ENCODE results near the gene LCP2. TPM values are rescaled to one million over a fixed set of nuclear protein-coding genes. Genes with fewer than 3 reads are reported as not detected.
A peak's percentile ranks its signal among the peaks of the same experiment; 100 is the strongest.

The LCP2 gene
- total and polyA plus RNA-seq, 2 of the 4 experiments (the other 2 are of a cell fraction) = not detected

GRCh38 chr5:170211575-170212334 is 85.8 kb downstream of the LCP2 start:
- Histone ChIP-seq H4K91ac (ENCODE audit: insufficient read depth, low read depth, low read length) (no peak overlapping the region), H3K4me3 (ENCODE audit: insufficient read depth, low read depth, low read length) (no peak overlapping the region), H3K36me3 (ENCODE audit: control insufficient read depth, insufficient read depth, low read length) (no peaks in the 10 kb centered on the region), H2AK9ac (replicated peaks; ENCODE audit: low read depth, low read length, poor library complexity) (no peak overlapping the region), H3K4me2 (ENCODE audit: low read depth, low read length) (no peak overlapping the region), H2BK20ac (ENCODE audit: low read depth, low read length) (no peak overlapping the region), H2AFZ (replicated peaks; ENCODE audit: low read length, poor library complexity) (no peak overlapping the region), H3K56ac (ENCODE audit: extremely low read depth, insufficient read depth, low read length) (no peak overlapping the region), H4K20me1 (ENCODE audit: insufficient read depth, low read length) (no peaks in the 10 kb centered on the region), H3K4me1 (ENCODE audit: control insufficient read depth, insufficient read depth, low read length) (no peaks in the 10 kb centered on the region), H2AK5ac (ENCODE audit: low read depth, low read length) (no peak overlapping the region), H3K79me1 (ENCODE audit: low read depth in 1 of 2, low read length in 2 of 2) (no peaks in the 10 kb centered on the region), H4K8ac (ENCODE audit: low read depth in 2 of 2, low read length in 2 of 2) (no peak overlapping the region), H2BK15ac (ENCODE audit: low read depth, low read length) (no peak overlapping the region), H3K27ac (ENCODE audit: insufficient read depth, low read length) (no peak overlapping the region), H4K5ac (ENCODE audit: low read depth, low read length) (no peak overlapping the region), H3K27me3 (ENCODE audit: control insufficient read depth, insufficient read depth, low read length) (no peaks in the 10 kb centered on the region), H2BK5ac (ENCODE audit: low read depth, low read length, poor library complexity, severe bottlenecking) (no peak overlapping the region), H3K23ac (ENCODE audit: low read depth, low read length) (no peak overlapping the region), H3K4ac (ENCODE audit: low read depth, low read length) (no peak overlapping the region), H3K18ac (ENCODE audit: low read depth, low read length) (no peak overlapping the region), H3K9ac (ENCODE audit: low read depth, low read length) (no peak overlapping the region), H2BK120ac (ENCODE audit: low read depth, low read length) (no peak overlapping the region), H3K9me3 (ENCODE audit: control insufficient read depth, insufficient read depth, low read length) (no peaks in the 10 kb centered on the region), H3K14ac (replicated peaks; ENCODE audit: low read depth, low read length) (no peak overlapping the region), H3K9me1 (ENCODE audit: insufficient read depth, low read length) (no peaks in the 10 kb centered on the region)
- dilution Hi-C loops (cut with HindIII; ENCODE audit: low sequenced_read_pairs, unreplicated experiment) (no loop called here), in situ Hi-C loops (cut with MboI; ENCODE audit: low sequenced_read_pairs) (no loop called here), intact Hi-C loops (cut with micrococcal nuclease) (no loop called here)
- POLR2A ChIA-PET (ENCODE audit: unreplicated experiment) = no interaction called here
- no CpG with 5 or more reads among the region's 1 CpG for WGBS, 2 experiments (ENCODE audit: extremely low coverage in 2 of 2, insufficient read length in 1 of 2)
- ATAC-seq (ENCODE audit: low read depth) (no peak), DNase-seq (no peak)
- CTCF ChIA-PET = interaction anchor here (1.1 kb wide), 1 partner anchor 14 kb away, joined by 3 read pairs; no protein-coding TSS in a partner anchor
- TF ChIP-seq CEBPB (IDR thresholded peaks at IDR 0.05; ENCODE audit: low read depth, low read length) = peak; percentile 37; the same call in 1 of the 2 replicates
- no peak for TF ChIP-seq POLR2A (IDR thresholded peaks at IDR 0.05; ENCODE audit: low read depth, low read length)
- TF ChIP-seq FOS (IDR thresholded peaks at IDR 0.05; ENCODE audit: low read depth, low read length) = no peak
- TF ChIP-seq NFE2L2 (IDR thresholded peaks at IDR 0.05; ENCODE audit: low read depth, low read length) = no peak
- no TSS peak for BruUV-seq (replicated peaks)
